Measurements from ENCODE around the gene ATG7. TPM values are rescaled to one million over a fixed set of nuclear protein-coding genes. Genes with fewer than 3 reads are reported as not detected.
"Not testable (repeated sequence)": the region's sequence is repeated elsewhere in the genome, so short reads cannot be mapped to it uniquely, and the experiment has no call there.

ATG7 gene
- total RNA-seq, 1 donor from 2014 or later, result 47.6 TPM

DNA sequence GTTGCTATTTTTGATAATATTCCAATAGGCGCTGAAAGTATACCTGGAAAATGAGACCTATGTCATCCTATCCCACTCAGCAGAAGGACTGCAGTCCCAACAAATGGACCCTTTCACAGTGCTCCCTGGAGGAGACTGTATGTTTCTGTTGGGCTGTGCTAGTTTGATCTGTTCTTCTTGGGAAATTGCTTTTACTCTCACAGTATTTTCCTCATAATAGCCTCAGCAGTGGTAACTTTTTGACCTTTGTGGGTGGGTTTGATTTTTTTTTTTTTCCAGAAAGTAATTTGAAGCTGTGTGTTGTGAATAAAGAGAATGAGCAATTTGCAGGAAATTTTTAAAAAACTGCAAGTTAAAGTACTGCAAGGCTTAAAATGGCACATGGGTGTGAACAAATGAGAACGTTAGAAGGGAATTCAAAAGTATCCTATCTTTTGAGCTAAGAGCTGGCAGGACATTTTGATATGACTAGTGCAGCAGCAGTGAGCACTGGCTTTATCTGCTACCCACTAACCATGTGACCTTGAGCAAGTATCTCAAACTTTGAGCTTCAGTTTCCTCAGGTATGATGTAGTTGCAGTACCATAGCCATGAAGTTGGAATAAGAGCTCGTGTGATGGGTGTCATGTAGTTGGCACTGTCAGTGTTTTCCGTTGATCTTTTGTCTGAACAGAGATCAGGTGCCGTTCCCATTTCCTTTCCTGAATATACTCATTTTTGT, 118.4 kb downstream of the ATG7 start:
- DNase-seq, result peak; percentile 35

DNA sequence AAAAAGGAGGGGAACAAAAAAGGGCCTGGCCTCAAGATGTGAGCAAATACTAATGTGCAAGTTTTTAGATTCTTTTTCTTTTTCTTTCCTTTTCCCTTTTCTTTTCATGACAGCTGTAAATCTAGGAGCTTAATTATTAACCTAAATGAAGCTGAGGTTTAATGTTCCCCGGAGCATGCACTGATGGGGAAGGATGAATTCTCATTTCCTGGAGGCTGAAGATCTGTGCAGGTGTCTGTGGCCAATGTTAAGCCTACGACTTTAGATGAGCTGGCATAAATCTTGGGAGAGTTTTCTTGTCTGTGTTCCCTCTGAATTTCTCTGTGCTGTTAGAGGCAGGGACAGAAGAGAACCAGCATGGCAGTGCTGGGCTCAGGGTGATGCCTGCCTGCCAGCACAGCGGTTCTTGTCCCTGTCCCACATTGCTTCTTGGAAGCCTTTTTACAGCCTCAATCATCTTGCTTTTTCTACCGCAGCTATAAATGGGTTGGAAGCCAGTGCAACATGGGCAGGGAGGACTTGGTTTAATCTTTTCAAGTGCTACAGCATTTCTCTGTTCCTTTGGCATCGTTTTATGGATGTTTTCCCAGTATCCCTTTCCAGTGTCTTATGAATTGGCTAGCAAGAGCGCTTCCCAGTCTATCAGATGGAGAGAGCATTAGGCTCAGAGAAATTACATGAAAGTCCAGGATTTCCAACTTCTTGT, 119.1 kb downstream of the ATG7 start:
- DNase-seq, result no peak

DNA sequence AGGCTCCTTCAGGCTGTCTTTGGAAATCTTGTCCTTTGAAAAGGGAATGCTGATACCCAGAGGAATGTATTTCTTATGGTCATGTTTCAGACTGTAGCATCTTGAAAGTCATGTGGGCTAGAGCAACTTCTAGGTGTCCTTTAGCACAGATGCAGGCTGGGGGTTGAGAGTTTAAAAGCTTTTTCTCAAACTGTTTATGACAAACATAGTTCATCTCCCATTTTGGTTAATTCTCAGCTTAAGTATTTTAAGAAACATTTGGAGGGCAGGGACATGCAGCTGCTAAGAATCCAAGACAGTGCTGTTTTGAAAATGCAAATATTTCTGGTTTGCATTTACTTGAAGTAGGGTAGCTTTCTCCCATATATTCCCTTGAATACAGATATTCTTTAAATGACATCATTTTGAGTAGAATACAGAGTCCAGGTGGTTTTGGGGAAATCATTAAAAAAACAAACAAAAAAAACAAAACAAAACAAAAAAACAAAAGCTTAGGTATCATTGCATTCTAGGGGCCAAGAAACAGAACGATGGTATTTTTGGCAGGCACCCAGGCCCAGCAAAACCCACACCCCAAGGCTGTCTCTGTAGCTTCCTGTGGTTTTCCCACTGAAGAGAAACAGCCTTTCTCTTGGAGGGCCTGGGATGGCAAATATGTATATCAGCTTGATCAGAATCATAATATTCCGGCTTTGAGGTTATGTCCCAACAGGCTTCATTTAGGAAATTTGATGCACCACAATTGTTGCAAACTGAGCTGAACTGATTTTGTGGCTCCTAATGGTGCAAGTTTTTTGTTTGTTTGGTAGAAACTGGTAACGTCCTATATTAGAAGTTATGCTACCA, 120.0 kb downstream of the ATG7 start:
- no peak for DNase-seq

DNA sequence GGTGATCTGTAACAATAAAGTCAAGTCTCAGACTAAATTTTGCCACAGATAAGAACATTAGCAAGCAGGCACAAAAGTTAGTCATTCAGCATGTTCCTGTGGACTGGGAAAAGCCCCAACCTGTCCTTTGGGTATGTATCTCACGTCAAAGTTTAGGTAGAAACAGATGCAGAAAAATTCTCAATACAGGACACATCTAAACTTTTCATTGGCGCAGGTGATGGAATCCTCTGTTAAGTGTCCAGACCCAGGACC, 120.6 kb downstream of the ATG7 start:
- no peak for DNase-seq

DNA sequence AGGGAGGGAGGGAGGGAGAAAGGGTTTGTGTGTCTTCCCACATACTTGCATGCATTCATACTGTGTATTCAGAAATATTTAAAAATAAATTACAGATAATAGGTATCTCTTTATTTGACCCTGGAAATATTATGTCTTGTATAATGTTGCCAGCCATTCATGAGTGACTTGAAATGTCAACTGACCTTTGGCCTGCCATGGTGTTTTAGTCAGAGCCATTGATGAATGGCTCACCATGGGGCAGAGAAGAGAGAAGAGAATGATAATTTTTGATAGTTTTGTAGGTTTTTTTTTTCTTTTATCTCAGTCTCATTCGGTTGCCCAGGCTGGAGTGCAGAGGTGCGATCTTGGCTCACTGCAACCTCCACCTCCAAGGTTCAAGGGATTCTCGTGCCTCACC, 121.2 kb downstream of the ATG7 start:
- DNase-seq, result no peak

DNA sequence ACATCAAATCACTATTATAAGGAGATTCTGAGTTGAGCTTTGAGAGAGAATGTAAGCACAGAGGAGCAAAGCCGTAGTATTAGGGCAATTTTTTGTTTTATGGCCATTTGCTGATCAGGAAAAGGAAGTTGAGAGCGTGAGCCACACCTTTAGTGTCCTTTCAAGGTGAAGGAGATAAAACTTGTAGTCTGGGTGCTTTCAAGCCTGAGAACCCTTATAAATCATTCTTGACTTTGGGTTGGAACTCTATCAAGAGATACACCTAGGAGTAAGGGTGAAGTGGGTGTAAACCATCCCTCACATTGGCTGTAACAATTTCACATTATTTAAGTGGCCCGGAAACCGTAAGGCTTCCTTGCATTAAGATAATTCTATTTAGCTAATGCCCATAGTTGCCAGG, 122.2 kb downstream of the ATG7 start:
- DNase-seq, result no peak

DNA sequence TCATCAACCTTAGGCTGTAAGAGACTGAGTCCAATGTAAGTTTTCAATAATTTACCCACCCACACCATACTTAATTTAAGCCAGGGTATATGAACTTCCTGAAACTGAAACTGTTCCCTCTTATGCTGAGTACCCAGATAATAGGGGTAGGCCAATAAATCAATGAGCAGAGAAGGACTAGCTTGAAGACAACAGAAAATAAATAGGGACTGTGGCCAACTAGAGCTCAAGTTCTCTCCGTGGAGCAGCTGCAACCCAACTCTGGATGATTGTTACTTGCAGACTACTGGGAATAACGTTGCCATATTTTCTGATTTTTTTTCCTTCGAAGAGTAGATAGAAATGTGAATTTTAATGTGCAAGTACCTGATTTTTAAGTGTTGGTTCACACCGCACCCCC, 128.0 kb downstream of the ATG7 start:
- no peak for DNase-seq

DNA sequence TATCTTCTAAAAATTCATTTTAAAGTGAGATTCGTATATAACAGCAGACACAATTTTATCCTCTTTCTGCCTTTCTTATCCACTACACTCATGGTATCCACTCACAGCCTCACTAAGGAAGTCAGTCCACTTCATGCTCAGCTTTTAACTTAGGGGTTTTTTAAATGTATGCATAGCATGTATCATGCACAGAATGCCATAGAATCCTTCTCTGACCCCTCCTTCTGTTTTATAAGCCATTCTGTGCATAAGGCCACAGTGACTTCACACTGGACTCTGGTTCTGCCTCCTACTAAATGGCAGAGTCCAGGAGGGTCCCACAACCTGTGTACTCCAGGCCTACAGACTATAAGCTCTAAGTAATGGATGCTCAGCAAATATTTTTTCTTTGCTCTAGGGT, 129.2 kb downstream of the ATG7 start:
- no peak for DNase-seq

DNA sequence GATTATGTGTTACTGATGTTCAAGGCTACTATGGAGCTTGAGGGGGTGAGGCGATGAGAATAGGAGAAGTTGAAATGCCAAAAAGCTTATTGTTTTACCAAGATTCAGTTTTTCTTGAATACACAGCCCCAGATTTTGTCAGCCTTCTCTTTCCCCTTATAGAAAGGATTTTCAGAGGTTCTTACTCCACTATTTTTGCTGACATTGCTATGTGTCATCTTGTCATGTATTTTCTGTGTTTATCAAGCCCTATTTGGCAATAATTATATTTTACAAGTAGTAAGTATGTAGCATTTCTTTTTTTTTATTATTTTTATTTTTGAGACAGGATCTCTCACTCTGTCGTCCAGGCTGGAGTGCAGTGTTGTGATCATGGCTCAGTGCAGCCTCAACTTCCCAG, 133.1 kb downstream of the ATG7 start:
- no peak for DNase-seq

DNA sequence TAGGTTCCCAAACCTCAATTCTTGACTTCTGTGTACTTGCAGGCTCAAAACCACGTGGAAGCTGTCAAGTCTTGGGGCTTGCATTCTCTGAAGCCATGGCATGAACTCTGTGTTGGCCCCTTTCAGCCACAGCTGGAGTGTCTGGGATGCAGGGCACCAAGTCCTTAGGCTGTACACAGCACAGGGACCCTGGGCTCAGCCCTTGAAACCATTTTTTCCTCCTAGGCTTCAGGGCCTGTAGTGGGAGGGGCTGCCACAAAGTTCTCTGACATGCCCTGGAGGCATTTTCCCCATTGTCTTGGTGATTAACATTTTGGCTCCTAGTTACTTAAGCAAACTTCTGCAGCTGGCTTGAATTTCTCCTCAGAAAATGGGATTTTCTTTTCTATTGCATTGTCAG, 135.4 kb downstream of the ATG7 start:
- DNase-seq, result no peak

DNA sequence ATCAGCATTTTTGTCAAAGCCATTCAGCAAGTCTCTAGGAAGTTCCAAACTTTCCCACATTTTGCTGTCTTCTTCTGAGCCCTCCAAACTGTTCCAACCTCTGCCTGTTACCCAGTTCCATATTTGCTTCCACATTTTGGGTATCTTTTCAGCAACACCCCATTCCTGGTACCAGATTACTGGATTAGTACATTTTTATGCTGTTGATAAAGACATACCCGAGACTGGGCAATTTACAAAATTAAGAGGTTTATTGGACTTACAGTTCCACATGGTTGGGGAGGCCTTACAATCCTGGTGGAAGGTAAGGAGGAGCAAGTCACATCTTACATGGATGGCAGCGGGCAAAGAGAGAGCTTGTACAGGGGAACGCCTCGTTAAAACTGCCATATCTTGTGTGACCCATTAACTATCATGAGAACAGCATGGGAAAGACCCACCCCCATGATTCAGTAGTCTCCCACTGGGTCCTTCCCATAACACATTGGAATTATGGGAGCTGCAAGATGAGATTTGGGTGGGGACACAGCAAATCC, 136.2 kb downstream of the ATG7 start:
- DNase-seq, result not testable (repeated sequence)

DNA sequence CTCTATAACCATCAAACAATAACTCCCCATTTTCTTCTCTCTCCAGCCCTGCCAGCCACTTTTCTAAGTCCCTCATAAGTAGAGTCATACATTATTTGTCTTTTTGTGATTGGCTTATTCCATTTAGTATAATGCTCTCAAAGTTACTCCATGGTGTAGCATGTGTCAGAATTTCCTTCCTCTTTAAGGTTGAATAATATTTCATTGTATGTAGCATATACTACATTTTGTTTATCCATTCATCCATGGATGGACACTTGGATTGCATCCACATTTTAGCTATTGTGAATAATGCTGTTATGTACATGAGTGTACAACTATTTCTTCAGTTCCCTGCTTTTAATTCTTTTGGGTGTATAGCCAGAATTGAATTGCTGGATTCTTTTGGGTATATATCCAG, 138.4 kb downstream of the ATG7 start:
- no peak for DNase-seq

DNA sequence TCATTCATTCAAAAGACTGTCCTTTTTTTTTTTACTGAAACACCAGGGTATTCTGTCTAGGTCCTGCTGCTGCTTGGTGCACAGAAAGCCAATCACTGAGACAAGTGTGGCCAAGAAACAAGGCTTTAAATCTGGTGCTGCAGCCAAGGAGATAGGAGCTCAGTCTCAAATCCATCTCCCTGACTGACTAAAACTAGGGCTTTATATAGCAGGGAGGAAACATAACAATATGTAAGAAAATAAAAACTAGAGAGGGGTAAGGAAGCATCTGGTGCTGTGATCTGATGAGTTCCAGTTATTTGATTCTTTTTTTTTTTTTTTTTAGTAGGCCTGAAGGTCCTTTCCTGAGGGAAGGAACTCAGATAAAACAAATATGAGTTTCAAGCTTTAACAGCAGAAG, 139.8 kb downstream of the ATG7 start:
- DNase-seq, result no peak

DNA sequence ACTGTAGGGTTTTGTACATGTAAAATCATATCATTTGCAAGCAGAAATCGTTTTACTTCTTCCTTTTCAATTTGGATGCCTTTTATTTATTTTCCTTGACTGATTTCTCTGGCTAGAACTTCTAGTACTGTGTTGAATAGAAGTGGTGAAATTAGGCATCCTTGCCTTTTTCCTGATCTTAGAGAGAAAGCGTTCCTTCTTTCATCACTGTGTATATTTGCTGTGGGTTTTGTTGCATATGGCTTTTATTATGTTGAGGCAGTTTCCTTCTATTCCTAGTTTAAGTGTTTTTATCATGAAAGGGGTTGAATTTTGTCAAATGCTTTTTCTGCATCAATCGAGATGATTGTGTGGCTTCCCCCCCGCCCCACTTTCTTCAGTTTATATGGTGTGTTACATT, 140.9 kb downstream of the ATG7 start:
- no peak for DNase-seq

DNA sequence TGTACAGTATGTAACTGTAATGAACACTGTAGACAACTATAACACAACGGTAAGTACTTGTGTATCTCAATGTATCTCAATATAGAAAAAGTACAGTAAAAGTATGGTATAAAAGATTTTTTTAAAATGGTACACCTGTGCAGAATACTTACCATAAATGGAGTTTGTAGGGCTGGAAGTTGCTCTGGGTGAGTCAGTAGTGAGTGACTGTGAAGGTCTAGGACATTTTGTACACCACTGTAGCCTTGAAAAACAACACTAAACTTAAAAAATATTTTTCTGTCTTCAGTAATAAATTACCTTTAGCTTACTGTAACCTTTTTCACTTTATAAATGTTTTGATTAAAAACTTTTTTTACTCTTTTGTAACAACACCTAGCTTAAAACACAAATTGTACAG, 142.9 kb downstream of the ATG7 start:
- DNase-seq, result no peak

DNA sequence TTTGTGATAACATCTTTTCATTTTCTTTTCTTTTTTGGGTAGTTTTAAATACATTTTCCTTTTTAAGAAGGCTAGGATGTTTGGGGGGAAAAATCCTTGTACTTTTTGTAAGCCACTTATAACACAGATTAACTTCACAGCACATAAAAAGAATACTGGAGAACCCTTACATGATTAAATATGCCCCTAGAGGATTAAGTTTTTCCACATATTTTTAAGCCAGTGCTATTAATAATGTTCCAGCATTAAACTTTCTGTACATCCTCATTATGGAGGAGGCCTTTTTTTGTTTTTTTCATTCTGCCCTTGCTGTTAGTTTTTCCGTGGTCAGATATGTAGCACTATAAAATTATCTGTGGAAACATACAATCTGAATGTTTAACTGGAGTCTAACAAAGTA, 147.9 kb downstream of the ATG7 start:
- peak; percentile 22 for DNase-seq

DNA sequence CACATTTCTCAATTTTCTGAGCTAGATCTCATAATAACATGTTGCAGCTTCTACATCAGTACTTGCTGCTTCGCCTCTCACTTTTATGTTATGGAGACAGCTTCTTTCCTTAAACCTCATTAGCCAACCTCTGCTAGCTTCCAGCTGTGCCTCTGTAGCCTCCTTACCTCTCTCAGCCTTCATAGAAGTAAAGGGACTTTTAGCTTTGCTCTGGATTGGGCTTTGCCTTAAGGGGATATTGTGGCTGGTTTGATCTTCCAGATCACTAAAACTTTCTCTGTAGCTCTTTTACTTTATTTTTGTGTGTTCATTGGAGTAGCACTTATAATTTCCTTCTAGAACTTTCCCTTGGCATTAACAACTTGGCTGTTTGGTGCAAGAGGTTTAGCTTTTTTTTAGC, 150.1 kb downstream of the ATG7 start:
- no peak for DNase-seq

DNA sequence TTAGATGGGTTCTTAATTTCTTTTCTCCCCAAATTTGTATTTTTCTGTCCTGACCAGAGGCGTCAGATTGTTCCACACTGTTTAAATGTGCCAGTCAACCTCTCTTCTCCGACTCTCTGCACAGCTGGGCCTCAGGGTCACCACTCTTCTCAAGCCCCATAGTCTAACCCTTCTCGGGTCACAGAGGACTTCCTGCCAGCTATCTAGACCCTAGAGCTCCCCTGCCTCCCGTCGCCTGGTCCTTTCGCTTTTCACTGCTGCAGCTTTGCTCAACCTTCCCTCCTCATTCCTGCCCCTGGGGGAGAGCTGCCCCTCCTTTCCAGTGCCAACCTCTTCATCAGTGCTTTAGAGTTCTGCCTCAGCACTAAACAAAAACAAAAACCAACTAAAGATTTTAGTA, 151.7 kb downstream of the ATG7 start:
- no peak for DNase-seq

DNA sequence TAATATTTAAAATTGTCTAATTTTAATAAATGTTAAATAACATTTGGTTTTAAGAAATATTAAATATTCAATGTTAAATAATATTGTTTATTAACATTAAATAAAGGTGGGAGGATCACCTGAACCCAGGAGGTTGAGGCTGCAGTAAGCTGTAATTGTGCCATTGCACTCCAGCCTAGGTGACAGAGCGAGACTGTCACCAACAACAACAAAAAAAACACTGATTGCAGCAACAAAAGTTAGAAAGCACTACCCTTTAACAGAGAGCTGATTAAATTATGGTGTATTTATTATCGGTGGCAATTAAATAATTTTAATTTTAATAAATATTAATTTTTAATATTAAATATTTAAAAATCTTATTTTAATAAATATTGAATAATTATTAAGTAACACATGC, 152.1 kb downstream of the ATG7 start:
- DNase-seq, result no peak

DNA sequence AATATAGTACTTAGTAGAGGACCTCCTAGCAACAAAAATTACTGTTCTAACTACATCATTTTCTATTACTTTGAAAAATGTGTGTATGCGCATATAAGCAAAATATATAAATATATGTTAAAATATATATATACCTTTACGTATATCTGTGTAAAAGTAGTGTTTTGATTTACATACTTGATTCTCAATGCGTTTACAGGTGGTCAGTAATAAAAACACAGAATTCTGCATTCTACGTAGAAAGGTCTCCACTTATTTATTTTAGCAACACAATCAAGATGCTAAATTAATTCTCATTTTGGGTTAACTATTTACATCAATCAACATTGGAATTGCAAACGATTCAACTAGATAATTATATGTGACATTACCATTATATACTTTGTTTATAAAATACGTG, 158.0 kb downstream of the ATG7 start:
- DNase-seq, result no peak

DNA sequence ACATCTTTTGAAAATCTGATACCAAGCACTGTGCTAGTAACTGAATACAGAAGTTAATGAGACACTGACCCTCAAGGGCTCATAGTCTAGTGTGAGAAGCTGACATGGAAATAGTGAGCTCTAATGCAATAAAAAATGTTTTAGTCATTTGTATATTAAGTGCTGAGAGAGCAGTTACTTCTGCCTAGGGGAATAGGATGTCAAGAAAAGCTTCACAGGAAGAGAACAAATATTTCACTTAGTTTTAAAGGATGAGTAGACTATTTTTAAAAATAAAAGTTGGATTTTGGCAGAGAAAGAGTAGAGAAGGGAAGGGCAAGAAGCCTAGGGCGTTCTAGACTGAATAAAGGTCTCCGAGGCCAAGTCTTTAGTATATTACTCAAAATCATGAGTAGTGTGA, 158.4 kb downstream of the ATG7 start:
- DNase-seq, result peak; percentile 60

DNA sequence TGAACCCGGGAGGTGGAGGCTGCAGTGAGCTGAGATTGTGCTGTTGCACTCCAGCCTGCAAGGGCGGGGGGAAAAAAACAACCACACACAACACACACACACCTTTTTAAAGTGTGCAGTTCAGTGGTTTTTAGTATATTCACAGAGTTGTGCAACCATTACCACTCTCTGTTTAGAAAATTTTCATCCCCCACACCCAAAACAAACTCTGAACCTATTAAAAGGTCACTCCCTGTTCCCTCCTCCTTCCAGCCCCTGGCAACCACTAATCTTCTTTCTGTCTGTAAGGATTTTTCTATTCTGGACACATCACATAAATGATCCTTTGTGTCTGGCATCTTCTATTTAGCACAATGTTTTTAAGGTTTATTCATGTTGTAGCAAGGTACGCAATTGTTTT, 159.1 kb downstream of the ATG7 start:
- no peak for DNase-seq

DNA sequence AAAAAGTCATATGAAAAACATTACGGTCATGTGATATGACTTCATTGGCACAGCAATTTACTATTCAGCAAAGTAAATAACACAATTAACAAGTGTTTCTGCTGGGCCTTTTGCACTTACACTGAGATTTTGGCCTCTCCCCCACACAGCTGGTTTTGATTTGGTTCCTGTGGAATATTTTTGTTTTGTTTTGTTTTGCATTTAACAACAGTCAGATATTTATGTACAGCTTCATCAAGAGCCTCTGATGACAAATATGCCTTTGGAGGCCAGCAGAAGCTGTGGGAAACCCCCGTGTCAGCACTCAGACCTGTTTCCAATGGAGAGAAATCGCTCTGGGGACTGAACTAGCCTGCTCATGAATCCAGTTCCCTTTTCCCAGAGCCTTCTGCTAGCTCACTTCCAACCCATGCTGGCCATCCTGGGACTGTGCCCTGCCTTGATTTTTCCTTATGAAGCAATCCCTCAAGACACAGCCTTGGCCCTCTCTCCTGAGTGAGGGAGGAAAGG, 161.9 kb downstream of the ATG7 start:
- DNase-seq, result peak; percentile 98
